Ovary (tissue), 9 donors: Measurements from ENCODE around the gene HNRNPAB. TPM values are rescaled to one million over a fixed set of nuclear protein-coding genes. Genes with fewer than 3 reads are reported as not detected.

Experiments used
- DNase-seq, 5 donors: peaks; one replicate each; pipeline ENCODE4 v3.0.0-alpha.2; 2019 to 2020
- H3K27ac ChIP-seq, 2 donors: fragments of 200-600 bp; one replicate each; pipeline versions ENCODE4 v1.5.1 to v1.8.0; 2019 to 2022
- H3K27me3 ChIP-seq: fragments of 200-600 bp; one replicate; pipeline ENCODE4 v1.8.0; 2022
- H3K36me3 ChIP-seq: fragments of 200-600 bp; sonication (generic); one replicate; pipeline ENCODE4 v1.5.1; 2019
- H3K4me1 ChIP-seq: one replicate; pipeline ENCODE4 v1.8.1; 2013; ENCODE audit warnings: mild to moderate bottlenecking, moderate library complexity; ENCODE audit not compliant: insufficient read depth
- H3K4me3 ChIP-seq: fragments of 200-600 bp; sonication (generic); one replicate; pipeline ENCODE4 v1.5.1; 2017
- H3K9me3 ChIP-seq, 2 donors: fragments of 200-600 bp in 1 of 2; sonication (generic) in 1 of 2; one replicate each; pipeline versions ENCODE4 v1.5.1 to v1.8.1; 2013 to 2019; ENCODE audit warnings: mild to moderate bottlenecking in 1 of 2, moderate library complexity in 1 of 2
- CTCF ChIP-seq, 3 donors: fragments of 450-650 bp in 2 of 3; fragments of 200-600 bp in 1 of 3; IDR thresholded peaks; one replicate each; pipeline versions ENCODE4 v1.5.1 to v1.8.0; 2016 to 2022; ENCODE audit warnings: antibody characterized with exemption in 3 of 3, mild to moderate bottlenecking in 1 of 3
- EP300 ChIP-seq: sonication (generic); formaldehyde crosslinking; IDR thresholded peaks from one replicate; pipeline ENCODE4 v1.6.1; 2017; ENCODE audit warnings: antibody characterized with exemption
- POLR2A ChIP-seq: fragments of 450-650 bp; IDR thresholded peaks from one replicate; pipeline ENCODE4 v1.6.1; 2017; ENCODE audit warnings: antibody characterized with exemption, mild to moderate bottlenecking, moderate library complexity
- WGBS, 3 donors: extraction: QIAGEN DNeasy Blood & Tissue Kit in 1 of 3; methylation state at CpG; one replicate each; pipeline versions ENCODE4 v1.1.5 to v1.1.7; 2013 to 2017; 5-methylcytosine and 5-hydroxymethylcytosine counted together
- intact Hi-C, 4 donors: fragments of 100-400 bp; cut with DNase I; formaldehyde crosslinking; loops; one replicate each; pipeline versions ENCODE4 v1.11.0 to v1.15.1; 2022 to 2023
- polyA plus RNA-seq, 2 donors: library from polyadenylated mRNA; stranded (reverse); fragments of 200-250 nt in 1 of 2; fragments of 350-450 nt in 1 of 2; fragmentation: Illumina TruSeq in 1 of 2; extraction: RNeasy Lipid Tissue Mini Kit (QIAGEN cat#74804) in 1 of 2; gene quantifications; one replicate each; pipeline ENCODE4 v1.2.3, GENCODE V29; 2013 to 2014
- total RNA-seq, 7 donors: library from RNA; depleted of rRNA in 2 of 7; stranded (reverse); fragments of >200 nt in 2 of 7; fragmentation: NEBNext Ultra II Directional in 3 of 7; extraction: Animal tissue kit (Norgen Biotek cat#: 25700) in 3 of 7; gene quantifications; one replicate each; pipeline versions ENCODE4 v1.1.0 to v1.2.4, GENCODE V29; 2016 to 2023
- donor health status: DM: no; HTN: no; CAD: no; lungs with moderate emphysema.
- donor health status: DM: no; HTN: no; CAD: no.
- donor health status: Bipolar disorder and iron deficiency.
- donor health status: DM: yes; HTN: yes; CAD: no.
- donor health status: DM: no; HTN: no; CAD: no.
- donor health status: DM: yes; HTN: yes; CAD: no.

Gene HNRNPAB
- total and polyA plus RNA-seq, 9 donors: 42.0 to 132 (median 102) TPM

- H3K4me3 ChIP-seq: no peak overlapping the region
- H3K36me3 ChIP-seq: no peaks in the 10 kb centered on the region
- DNase-seq: no peak
- no peaks in the 10 kb centered on the region for H3K9me3 ChIP-seq
- intact Hi-C loops: no loop called here
- TF ChIP-seq EP300: no peak
- TF ChIP-seq POLR2A: no peak
- no peak for TF ChIP-seq CTCF (IDR thresholded peaks at IDR 0.05)
- WGBS, 3 donors: 72 to 78% (median 77%) methylated on average over 8 of the region's 8 CpGs
- H3K4me1 ChIP-seq: peaks cover 10% of the 10 kb centered on the region
- no peaks in the 10 kb centered on the region for H3K27me3 ChIP-seq
- no peak overlapping the region for H3K27ac ChIP-seq
Measured at GRCh38 chr5:178209334-178210072, 5.2 kb downstream of the HNRNPAB start.

- intact Hi-C loops: no loop called here
- 85 to 89% (median 87%) methylated on average over 18 of the region's 18 CpGs for WGBS, 3 donors
- no peaks in the 10 kb centered on the region for H3K36me3 ChIP-seq
- peaks cover 10% of the 10 kb centered on the region for H3K4me1 ChIP-seq
- no peak overlapping the region for H3K4me3 ChIP-seq
- H3K27ac ChIP-seq: no peak overlapping the region
- H3K9me3 ChIP-seq: no peaks in the 10 kb centered on the region
- TF ChIP-seq EP300 (no peak), POLR2A (no peak), CTCF (IDR thresholded peaks at IDR 0.05) (no peak)
- no peaks in the 10 kb centered on the region for H3K27me3 ChIP-seq
- DNase-seq: no peak
Measured at GRCh38 chr5:178210073-178210535, 5.8 kb downstream of the HNRNPAB start.

- no peak overlapping the region for H3K4me3 ChIP-seq
- peaks cover 8% of the 10 kb centered on the region for H3K4me1 ChIP-seq
- no peak for DNase-seq
- H3K9me3 ChIP-seq: no peaks in the 10 kb centered on the region
- H3K36me3 ChIP-seq: no peaks in the 10 kb centered on the region
- H3K27me3 ChIP-seq: no peaks in the 10 kb centered on the region
- H3K27ac ChIP-seq: no peak overlapping the region
- TF ChIP-seq CTCF (IDR thresholded peaks at IDR 0.05) (no peak), POLR2A (no peak)
- intact Hi-C loops: no loop called here
- WGBS, 3 donors: 88 to 90% (median 88%) methylated on average over 5 of the region's 5 CpGs
Measured at GRCh38 chr5:178210686-178211085, 6.4 kb downstream of the HNRNPAB start.

- TF ChIP-seq POLR2A (no peak), CTCF (IDR thresholded peaks at IDR 0.05) (no peak), EP300 (no peak)
- Histone ChIP-seq H3K4me3 (no peak overlapping the region), H3K36me3 (no peaks in the 10 kb centered on the region), H3K27ac (no peak overlapping the region), H3K4me1 (peaks cover 3% of the 10 kb centered on the region), H3K9me3 (no peaks in the 10 kb centered on the region), H3K27me3 (no peaks in the 10 kb centered on the region)
- no peak for DNase-seq
- WGBS, 3 donors: 59 to 68% (median 60%) methylated on average over 8 of the region's 8 CpGs
- intact Hi-C loops: no loop called here
Measured at GRCh38 chr5:178211095-178212048, 7.0 kb downstream of the HNRNPAB start.
